GM12878 (cell line): ENCODE data around the gene DUSP10. TPM values are rescaled to one million over a fixed set of nuclear protein-coding genes. Genes with fewer than 3 reads are reported as not detected.
A peak's percentile ranks its signal among the peaks of the same experiment; 100 is the strongest.

Source experiments
- ATAC-seq: fragments of 200-7000 bp; cut with Tn5 transposase; 3 replicates; pipeline ENCODE4 v1.9.1; 2020; ENCODE audit warnings: mild to moderate bottlenecking, moderate library complexity
- BruUV-seq: library from RNA; stranded (reverse); fragments of 400-500 nt; replicated peaks from 2 replicates; lab custom pipeline; 2021; lab: Mats Ljungman, UMichigan
- CTCF ChIA-PET: fragments of 300-600 bp; sonication (Branson Sonifier 250); formaldehyde crosslinking; extraction: SDS; loops from one replicate; lab custom pipeline; 2021; ENCODE audit warnings: inconsistent platforms; lab: Yijun Ruan, JAX
- POLR2A ChIA-PET: fragments of 350-600 bp; formaldehyde crosslinking; extraction: SDS; loops from one replicate; lab custom pipeline; 2021; ENCODE audit warnings: inconsistent platforms; lab: Charles Lee
- RAD21 ChIA-PET: fragments of 300-600 bp; sonication (Branson Sonifier 250); formaldehyde crosslinking; loops from one replicate; lab custom pipeline; 2023; ENCODE audit warnings: antibody characterized with exemption; ENCODE audit not compliant: unreplicated experiment; lab: Charles Lee
- SMC1A ChIA-PET: fragments of 300-600 bp; sonication (Branson Sonifier 250); formaldehyde crosslinking; loops from one replicate; lab custom pipeline; 2023; ENCODE audit not compliant: unreplicated experiment, uncharacterized antibody; lab: Charles Lee
- DNase-seq: peaks from one replicate; pipeline ENCODE4 v3.0.0-alpha.2; 2011; ENCODE audit warnings: low read depth, low spot score
- FAIRE-seq: peaks from 3 replicates; lab custom pipeline; 2011; peaks lifted over from hg19 to GRCh38; lab: Jason Lieb, UNC
- H2AFZ ChIP-seq: 2 replicates; pipeline ENCODE4 v1.6.0; 2011; ENCODE audit warnings: low read depth, low read length, control low read depth; ENCODE audit not compliant: control insufficient read depth
- H3K27ac ChIP-seq: 2 replicates; pipeline ENCODE4 v1.5.1; 2011; ENCODE audit warnings: control low read depth; ENCODE audit not compliant: control insufficient read depth, insufficient read depth
- H3K27me3 ChIP-seq, 2 experiments: replicated peaks in 1 of 2; 2 replicates each; pipeline versions ENCODE4 v1.6.0 to v1.6.1; 2011; ENCODE audit warnings: low read length in 1 of 2; ENCODE audit not compliant: control insufficient read depth in 2 of 2, insufficient read depth in 2 of 2
- H3K36me3 ChIP-seq, 2 experiments: 2 replicates each; pipeline ENCODE4 v1.5.1; 2011; ENCODE audit warnings: low read length in 1 of 2; ENCODE audit not compliant: control insufficient read depth in 2 of 2, insufficient read depth in 2 of 2
- H3K4me1 ChIP-seq: 2 replicates; pipeline ENCODE4 v1.6.1; 2011; ENCODE audit warnings: mild to moderate bottlenecking, low read length, moderate library complexity, mixed read lengths; ENCODE audit not compliant: control insufficient read depth, insufficient read depth
- H3K4me2 ChIP-seq: 2 replicates; pipeline ENCODE4 v1.6.0; 2011; ENCODE audit warnings: control low read depth; ENCODE audit not compliant: control insufficient read depth, insufficient read depth
- H3K4me3 ChIP-seq: fragments of 200-600 bp; sonication (generic); 2 replicates; pipeline ENCODE4 v1.5.1; 2016
- H3K79me2 ChIP-seq: 2 replicates; pipeline ENCODE4 v1.6.0; 2011; ENCODE audit warnings: low read length; ENCODE audit not compliant: control insufficient read depth, insufficient read depth
- H3K9ac ChIP-seq: 2 replicates; pipeline ENCODE4 v1.8.0; 2011; ENCODE audit warnings: low read length, control low read depth, mixed read lengths; ENCODE audit not compliant: control insufficient read depth, insufficient read depth
- H3K9me3 ChIP-seq: replicated peaks from 3 replicates; pipeline ENCODE4 v1.5.1; 2011; ENCODE audit warnings: mild to moderate bottlenecking, low read length; ENCODE audit not compliant: control insufficient read depth, insufficient read depth
- H4K20me1 ChIP-seq: 2 replicates; pipeline ENCODE4 v1.6.0; 2011; ENCODE audit not compliant: control insufficient read depth, insufficient read depth
- CBFB ChIP-seq: IDR thresholded peaks from 2 replicates; pipeline ENCODE4 v1.6.1; 2016; ENCODE audit warnings: antibody characterized with exemption, low read depth
- CBX5 ChIP-seq: sonication (generic); IDR thresholded peaks from 2 replicates; pipeline ENCODE4 v1.6.1; 2016; ENCODE audit warnings: low read depth, moderate library complexity, mild to moderate bottlenecking, inconsistent platforms
- CHD2 ChIP-seq: IDR thresholded peaks from 2 replicates; pipeline ENCODE4 v1.6.1; 2011; ENCODE audit warnings: low read depth, low read length, improper control_type of control experiment, borderline replicate concordance
- CREM ChIP-seq: IDR thresholded peaks from 2 replicates; pipeline ENCODE4 v1.6.1; 2014; ENCODE audit warnings: antibody characterized with exemption, low read depth
- DPF2 ChIP-seq: fragments of 450-650 bp; IDR thresholded peaks from 2 replicates; pipeline ENCODE4 v1.6.1; 2017; ENCODE audit warnings: mild to moderate bottlenecking
- GABPA ChIP-seq: IDR thresholded peaks from 2 replicates; pipeline ENCODE4 v1.6.1; 2014; ENCODE audit warnings: antibody characterized with exemption, low read depth, mild to moderate bottlenecking, inconsistent platforms
- IKZF1 ChIP-seq: fragments of 450-650 bp; conservative IDR thresholded peaks from 2 replicates; pipeline ENCODE4 v1.6.1; 2017; ENCODE audit warnings: antibody characterized with exemption, mild to moderate bottlenecking
- MTA2 ChIP-seq: fragments of 450-650 bp; IDR thresholded peaks from 2 replicates; pipeline ENCODE4 v1.6.1; 2016; ENCODE audit warnings: low read depth, mild to moderate bottlenecking, moderate library complexity
- POU2F2 ChIP-seq: IDR thresholded peaks from 3 replicates; pipeline ENCODE4 v1.6.1; 2011; ENCODE audit warnings: low read depth, mild to moderate bottlenecking, low read length, borderline replicate concordance
- RAD21 ChIP-seq: IDR thresholded peaks from 2 replicates; pipeline ENCODE4 v1.6.1; 2011; ENCODE audit warnings: mild to moderate bottlenecking, low read depth, low read length, moderate library complexity; ENCODE audit not compliant: insufficient read depth
- RAD51 ChIP-seq: fragments of 450-650 bp; IDR thresholded peaks from 2 replicates; pipeline ENCODE4 v1.6.1; 2016; ENCODE audit warnings: moderate library complexity, mild to moderate bottlenecking, inconsistent platforms
- RUNX3 ChIP-seq: IDR thresholded peaks from 2 replicates; pipeline ENCODE4 v1.6.1; 2012; ENCODE audit warnings: low read length, inconsistent platforms
- SMAD1 ChIP-seq: fragments of 450-650 bp; IDR thresholded peaks from 2 replicates; pipeline ENCODE4 v1.6.1; 2018; ENCODE audit warnings: mild to moderate bottlenecking, low read depth; ENCODE audit not compliant: partially characterized antibody
- ZNF207 ChIP-seq: fragments of 450-650 bp; IDR thresholded peaks from 2 replicates; pipeline ENCODE4 v1.6.1; 2014; ENCODE audit warnings: antibody characterized with exemption, mild to moderate bottlenecking, borderline replicate concordance
- WGBS: methylation state at CpG from one replicate; pipeline ENCODE4 v1.1.6; 2016; ENCODE audit warnings: low lambda C conversion rate; ENCODE audit not compliant: insufficient replicate concordance, insufficient coverage; ENCODE audit errors: missing lambda C conversion rate; 5-methylcytosine and 5-hydroxymethylcytosine counted together
- in situ Hi-C: fragments of 300-500 bp; cut with MboI; formaldehyde crosslinking; loops from 9 replicates; pipeline ENCODE4 v1.14.3; 2018; ENCODE audit warnings: mixed read lengths
- intact Hi-C: fragments of 100-400 bp; cut with micrococcal nuclease; formaldehyde crosslinking; loops from one replicate; pipeline ENCODE4 v1.14.2; 2022; ENCODE audit not compliant: unreplicated experiment
- polyA plus RNA-seq, 11 experiments: library from polyadenylated mRNA; depleted of rRNA in 4 of 11; unstranded in 6 of 11; stranded (reverse) in 5 of 11; fragments of >200 nt; fragmentation: Nextera tagmentation in 4 of 11; fragmentation: Illumina TruSeq in 1 of 11; extraction: Ambion mirVana in 4 of 11; extraction: Trizol in 1 of 11; gene quantifications; 1 replicate in 1 of 11; 2 replicates in 10 of 11; pipeline versions ENCODE4 v1.2.1 to v1.2.3, GENCODE V29; 2011 to 2016; ENCODE audit warnings: inconsistent platforms in 2 of 11, missing spikeins in 2 of 11, low read depth in 1 of 11
- total RNA-seq, 4 experiments: library from RNA; depleted of rRNA in 3 of 4; stranded (reverse); fragments of >200 nt in 3 of 4; fragmentation: Illumina TruSeq in 1 of 4; extraction: Trizol in 1 of 4; gene quantifications; 2 replicates each; pipeline versions ENCODE4 v1.2.1 to v1.2.3, GENCODE V29; 2013 to 2021
- TF ChIP-seq, protein P1 (sequence below): fragments of 450-650 bp; IDR thresholded peaks from 2 replicates; pipeline ENCODE4 v1.6.1; 2017; ENCODE audit warnings: low read depth, mild to moderate bottlenecking, moderate library complexity
- TF ChIP-seq, protein P2 (sequence below): fragments of 450-650 bp; IDR thresholded peaks from 2 replicates; pipeline ENCODE4 v1.6.1; 2018; ENCODE audit warnings: borderline replicate concordance, mild to moderate bottlenecking; ENCODE audit not compliant: partially characterized antibody
- TF ChIP-seq, protein P3 (sequence below): IDR thresholded peaks from 2 replicates; pipeline ENCODE4 v1.6.1; 2011; ENCODE audit warnings: low read depth, low read length, improper control_type of control experiment, borderline replicate concordance

The DUSP10 gene
- total and polyA plus RNA-seq, 10 of the 15 experiments (the other 5 are each of a cell fraction or from before 2014, with no cell fraction given) = 20.3 to 38.4 (median 27.8) TPM

DNA sequence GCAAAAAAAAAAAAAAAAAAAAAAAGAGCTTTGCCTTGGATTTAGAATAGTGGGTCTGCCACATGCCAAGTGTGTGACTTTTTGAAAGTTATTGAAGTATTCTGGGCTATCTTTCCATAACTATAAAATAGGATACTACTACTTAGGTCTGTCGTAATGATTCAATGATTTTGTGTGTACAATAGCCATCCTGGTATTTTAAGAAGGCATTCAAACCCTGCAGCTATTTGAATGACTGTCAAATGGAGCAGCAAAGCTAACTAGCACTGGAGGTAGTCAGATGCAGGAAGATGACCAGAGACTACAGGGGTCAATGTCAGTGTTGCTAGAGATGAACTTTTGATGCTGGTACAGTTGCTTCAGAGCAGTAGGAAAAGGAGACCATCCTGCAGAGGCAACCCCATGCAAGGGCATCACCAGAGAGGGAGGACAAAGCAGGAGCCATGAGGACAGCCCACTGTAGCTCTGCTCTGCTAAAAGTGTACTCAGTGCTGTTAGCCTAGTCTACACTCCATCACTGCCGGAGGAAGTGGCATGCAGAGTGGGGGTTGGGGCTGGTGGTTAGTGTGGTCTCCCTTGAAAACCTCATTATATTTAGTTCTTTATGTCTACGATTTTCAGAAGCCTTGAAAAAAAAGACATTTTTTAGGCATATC, 29.0 kb downstream of the DUSP10 start (continued):
- peak; percentile 92 for TF ChIP-seq POU2F2
- no peak for TF ChIP-seq SMAD1
- TF ChIP-seq CBX5 = 0 out of 2 replicates have a peak, but pooled peaks have one; percentile 49
- peak; percentile 24; the same call in 1 of the 2 replicates for TF ChIP-seq ZNF207
- TF ChIP-seq, protein P1, sequence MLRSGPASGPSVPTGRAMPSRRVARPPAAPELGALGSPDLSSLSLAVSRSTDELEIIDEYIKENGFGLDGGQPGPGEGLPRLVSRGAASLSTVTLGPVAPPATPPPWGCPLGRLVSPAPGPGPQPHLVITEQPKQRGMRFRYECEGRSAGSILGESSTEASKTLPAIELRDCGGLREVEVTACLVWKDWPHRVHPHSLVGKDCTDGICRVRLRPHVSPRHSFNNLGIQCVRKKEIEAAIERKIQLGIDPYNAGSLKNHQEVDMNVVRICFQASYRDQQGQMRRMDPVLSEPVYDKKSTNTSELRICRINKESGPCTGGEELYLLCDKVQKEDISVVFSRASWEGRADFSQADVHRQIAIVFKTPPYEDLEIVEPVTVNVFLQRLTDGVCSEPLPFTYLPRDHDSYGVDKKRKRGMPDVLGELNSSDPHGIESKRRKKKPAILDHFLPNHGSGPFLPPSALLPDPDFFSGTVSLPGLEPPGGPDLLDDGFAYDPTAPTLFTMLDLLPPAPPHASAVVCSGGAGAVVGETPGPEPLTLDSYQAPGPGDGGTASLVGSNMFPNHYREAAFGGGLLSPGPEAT = no peak; the same call in none of the 2 replicates
- TF ChIP-seq RAD51 = no peak
- peak; percentile 45 for TF ChIP-seq GABPA
- TF ChIP-seq, all 136 proteins: peak for 51

DNA sequence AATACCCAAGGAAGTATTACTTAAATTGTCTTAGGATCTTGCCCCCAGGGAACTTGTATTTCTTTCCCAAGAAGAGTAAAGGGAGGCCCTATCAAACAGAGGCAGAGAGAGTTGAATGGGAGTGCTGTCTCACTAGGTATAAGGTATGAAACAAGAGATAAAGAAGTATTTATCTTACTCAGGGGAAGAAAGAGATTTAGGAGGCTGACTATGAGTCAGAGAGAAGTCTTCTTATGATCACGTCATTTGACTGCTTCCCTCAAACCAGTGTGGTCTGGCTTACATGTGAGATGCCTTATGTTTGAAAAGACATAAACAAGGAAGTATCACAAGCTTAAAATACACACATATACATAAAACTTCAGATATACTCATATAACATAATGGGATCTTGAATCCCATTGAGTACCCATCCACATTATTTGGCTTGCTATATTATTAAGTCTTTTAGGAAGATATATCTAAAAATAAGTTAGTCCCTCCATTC, 29.6 kb downstream of the DUSP10 start:
- Histone ChIP-seq H3K27ac (peak overlapping the region; percentile 58), H3K27me3 (no peaks in the 10 kb centered on the region), H3K9ac (no peak overlapping the region), H3K9me3 (no peaks in the 10 kb centered on the region), H4K20me1 (no peaks in the 10 kb centered on the region), H3K4me2 (peak overlapping the region; percentile 56), H3K4me1 (peaks cover 56% of the 10 kb centered on the region), H2AFZ (no peak overlapping the region; the same call in 1 of the 2 replicates), H3K4me3 (no peak overlapping the region), H3K79me2 (peaks cover 94% of the 10 kb centered on the region), H3K36me3 (peaks cover 7 to 11% of the 10 kb centered on the region in 2 experiments; a peak in 3 of 4 replicates)
- no TSS peak for BruUV-seq
- ChIA-PET CTCF (interaction anchor here (1.2 to 4.6 kb wide), 9 partner anchors 8 to 280 kb away, joined by 3 to 29 read pairs (median 8); partner anchors contain the start of gene DUSP10), SMC1A (interaction anchor here (0.8 to 11.4 kb wide), 9 partner anchors 12 to 67 kb away, joined by 3 to 292 read pairs (median 9); partner anchors contain the start of gene DUSP10), POLR2A (interaction anchor here (1.2 to 10.0 kb wide), 4 partner anchors 17 to 62 kb away, joined by 3 to 194 read pairs (median 32); partner anchors contain the start of gene DUSP10), RAD21 (interaction anchor here (0.7 to 10.7 kb wide), 12 partner anchors 10 to 169 kb away, joined by 3 to 235 read pairs (median 12); partner anchors contain the start of gene DUSP10)
- intact Hi-C loops (loop anchor here (2.0 kb wide), 1 partner anchor 31 kb away; the partner anchor contains the start of gene DUSP10), in situ Hi-C loops (no loop called here)
- peak; percentile 61 for ATAC-seq
- no peak for DNase-seq
- FAIRE-seq = peak; percentile 75
- WGBS = 0% methylated on average over 1 of the region's 1 CpG
- TF ChIP-seq DPF2 (no peak; the same call in 1 of the 2 replicates), CHD2 (peak; percentile 44; the same call in 1 of the 2 replicates), CBFB (no peak), CREM (peak; percentile 87), RUNX3 (peak; percentile 90), MTA2 (peak; percentile 13; the same call in 1 of the 2 replicates), RAD21 (no peak), IKZF1 (peak; percentile 26; the same call in 1 of the 2 replicates)
- TF ChIP-seq, protein P2, sequence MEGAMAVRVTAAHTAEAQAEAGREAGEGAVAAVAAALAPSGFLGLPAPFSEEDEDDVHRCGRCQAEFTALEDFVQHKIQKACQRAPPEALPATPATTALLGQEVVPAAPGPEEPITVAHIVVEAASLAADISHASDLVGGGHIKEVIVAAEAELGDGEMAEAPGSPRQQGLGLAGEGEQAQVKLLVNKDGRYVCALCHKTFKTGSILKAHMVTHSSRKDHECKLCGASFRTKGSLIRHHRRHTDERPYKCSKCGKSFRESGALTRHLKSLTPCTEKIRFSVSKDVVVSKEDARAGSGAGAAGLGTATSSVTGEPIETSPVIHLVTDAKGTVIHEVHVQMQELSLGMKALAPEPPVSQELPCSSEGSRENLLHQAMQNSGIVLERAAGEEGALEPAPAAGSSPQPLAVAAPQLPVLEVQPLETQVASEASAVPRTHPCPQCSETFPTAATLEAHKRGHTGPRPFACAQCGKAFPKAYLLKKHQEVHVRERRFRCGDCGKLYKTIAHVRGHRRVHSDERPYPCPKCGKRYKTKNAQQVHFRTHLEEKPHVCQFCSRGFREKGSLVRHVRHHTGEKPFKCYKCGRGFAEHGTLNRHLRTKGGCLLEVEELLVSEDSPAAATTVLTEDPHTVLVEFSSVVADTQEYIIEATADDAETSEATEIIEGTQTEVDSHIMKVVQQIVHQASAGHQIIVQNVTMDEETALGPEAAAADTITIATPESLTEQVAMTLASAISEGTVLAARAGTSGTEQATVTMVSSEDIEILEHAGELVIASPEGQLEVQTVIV = no peak
- TF ChIP-seq, protein P3, sequence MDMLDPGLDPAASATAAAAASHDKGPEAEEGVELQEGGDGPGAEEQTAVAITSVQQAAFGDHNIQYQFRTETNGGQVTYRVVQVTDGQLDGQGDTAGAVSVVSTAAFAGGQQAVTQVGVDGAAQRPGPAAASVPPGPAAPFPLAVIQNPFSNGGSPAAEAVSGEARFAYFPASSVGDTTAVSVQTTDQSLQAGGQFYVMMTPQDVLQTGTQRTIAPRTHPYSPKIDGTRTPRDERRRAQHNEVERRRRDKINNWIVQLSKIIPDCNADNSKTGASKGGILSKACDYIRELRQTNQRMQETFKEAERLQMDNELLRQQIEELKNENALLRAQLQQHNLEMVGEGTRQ = no peak
